Lung (tissue), 12 donors: ENCODE measurements around the gene FHL2. TPM values are rescaled to one million over a fixed set of nuclear protein-coding genes. Genes with fewer than 3 reads are reported as not detected.

Experiments used
- ATAC-seq: fragments of 200-7000 bp; cut with Tn5 transposase; one replicate; pipeline ENCODE4 v1.9.1; 2020; ENCODE audit warnings: moderate number of reproducible peaks; ENCODE audit not compliant: insufficient read depth, low FRiP score
- DNase-seq, 3 donors: peaks; one replicate each; pipeline ENCODE4 v3.0.0-alpha.2; 2013 to 2017
- H3K27ac ChIP-seq, 2 donors: one replicate each; pipeline ENCODE4 v1.5.1; 2013; ENCODE audit warnings: mild to moderate bottlenecking in 2 of 2, moderate library complexity in 2 of 2, control low read depth in 1 of 2, inconsistent platforms in 1 of 2, low read depth in 1 of 2, low read length in 1 of 2
- H3K27me3 ChIP-seq, 3 donors: one replicate each; pipeline ENCODE4 v1.5.1; 2013; ENCODE audit warnings: low read length in 2 of 3; ENCODE audit not compliant: control insufficient read depth in 3 of 3, insufficient read depth in 3 of 3
- H3K36me3 ChIP-seq, 4 donors: one replicate each; pipeline ENCODE4 v1.5.1; 2013; ENCODE audit warnings: low read length in 4 of 4, mild to moderate bottlenecking in 1 of 4, moderate library complexity in 1 of 4; ENCODE audit not compliant: control insufficient read depth in 4 of 4, insufficient read depth in 4 of 4
- H3K4me1 ChIP-seq, 5 donors: one replicate each; pipeline ENCODE4 v1.5.1; 2013; ENCODE audit warnings: low read length in 5 of 5, mild to moderate bottlenecking in 2 of 5, moderate library complexity in 1 of 5; ENCODE audit not compliant: control insufficient read depth in 5 of 5, insufficient read depth in 5 of 5
- H3K4me3 ChIP-seq: one replicate; pipeline ENCODE4 v1.5.1; 2013; ENCODE audit warnings: mild to moderate bottlenecking, control low read depth, moderate library complexity
- H3K9ac ChIP-seq, 2 donors: one replicate each; pipeline ENCODE4 v1.5.1; 2013; ENCODE audit warnings: low read length in 2 of 2, control low read depth in 1 of 2; ENCODE audit not compliant: insufficient read depth in 1 of 2
- H3K9me3 ChIP-seq, 4 donors: one replicate each; pipeline ENCODE4 v1.5.1; 2013; ENCODE audit warnings: low read length in 3 of 4, mild to moderate bottlenecking in 1 of 4, moderate library complexity in 1 of 4; ENCODE audit not compliant: control insufficient read depth in 4 of 4, insufficient read depth in 3 of 4
- WGBS, 2 donors: extraction: QIAGEN DNeasy Blood & Tissue Kit; methylation state at CpG; one replicate each; pipeline ENCODE4 v1.1.7; 2013; 5-methylcytosine and 5-hydroxymethylcytosine counted together
- polyA plus RNA-seq, 2 donors: library from polyadenylated mRNA; stranded (reverse); fragments of 200-250 nt; gene quantifications; one replicate each; pipeline ENCODE4 v1.2.1, GENCODE V29; 2013
- total RNA-seq, 2 donors: library from RNA; depleted of rRNA in 1 of 2; stranded (reverse); fragments of >200 nt in 1 of 2; gene quantifications; one replicate each; pipeline ENCODE4 v1.2.1, GENCODE V29; 2014 to 2021
- TF ChIP-seq, protein P1 (sequence below): IDR thresholded peaks from 2 replicates; pipeline ENCODE4 v1.5.1; 2012; ENCODE audit warnings: mild to moderate bottlenecking; ENCODE audit errors: control extremely low read depth, extremely low read depth
- donor health status: control.
- donor health status: control.
- donor health status: Bipolar disorder and iron deficiency.
- donor health status: healthy.
- donor health status: DM: yes; HTN: yes; CAD: no.

FHL2 gene
- total and polyA plus RNA-seq, 4 donors, result 6.6 to 12.8 (median 8.7) TPM

DNA sequence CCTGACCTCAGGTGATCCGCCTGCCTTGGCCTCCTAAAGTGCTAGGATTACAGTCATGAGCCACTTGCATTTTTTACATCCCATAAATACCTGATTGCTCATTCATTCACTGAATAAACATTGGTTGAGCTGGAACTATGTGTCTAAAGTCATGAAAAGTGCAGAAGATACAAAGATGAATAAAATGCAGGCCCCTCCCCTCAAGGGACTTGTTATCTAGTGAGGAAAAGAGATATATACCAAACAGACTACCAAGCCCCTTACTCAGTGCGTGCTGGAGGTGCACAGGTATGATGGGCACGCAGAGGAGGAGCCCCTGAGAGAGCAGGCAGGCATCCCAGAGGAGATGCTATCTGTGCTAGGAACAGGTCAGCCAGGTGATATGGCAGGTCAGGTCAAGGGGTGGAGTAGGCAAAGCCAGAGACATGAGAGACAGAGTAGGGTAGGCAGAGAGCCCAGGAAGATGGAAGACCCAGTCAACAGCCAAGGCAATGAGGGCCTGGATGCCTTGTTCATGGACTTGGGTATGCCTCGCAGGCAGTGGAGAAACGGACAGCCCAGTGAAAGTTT lies 7.7 kb downstream of the FHL2 start:
- no peak overlapping the region for H3K4me3 ChIP-seq
- H3K9me3 ChIP-seq, result no peaks in the 10 kb centered on the region
- H3K4me1 ChIP-seq, result peaks cover 0 to 21% (median 8%) of the 10 kb centered on the region in 5 donors
- H3K27me3 ChIP-seq, result peaks cover 0 to 10% (median 0%) of the 10 kb centered on the region in 3 donors
- H3K27ac ChIP-seq, result peak overlapping the region in 1 of 2 donors; percentile 76
- 92 to 94% methylated on average over 5 of the region's 5 CpGs for WGBS, 2 donors
- no peaks in the 10 kb centered on the region for H3K36me3 ChIP-seq
- H3K9ac ChIP-seq, result no peak overlapping the region
- DNase-seq, result no peak
- TF ChIP-seq, protein P1, sequence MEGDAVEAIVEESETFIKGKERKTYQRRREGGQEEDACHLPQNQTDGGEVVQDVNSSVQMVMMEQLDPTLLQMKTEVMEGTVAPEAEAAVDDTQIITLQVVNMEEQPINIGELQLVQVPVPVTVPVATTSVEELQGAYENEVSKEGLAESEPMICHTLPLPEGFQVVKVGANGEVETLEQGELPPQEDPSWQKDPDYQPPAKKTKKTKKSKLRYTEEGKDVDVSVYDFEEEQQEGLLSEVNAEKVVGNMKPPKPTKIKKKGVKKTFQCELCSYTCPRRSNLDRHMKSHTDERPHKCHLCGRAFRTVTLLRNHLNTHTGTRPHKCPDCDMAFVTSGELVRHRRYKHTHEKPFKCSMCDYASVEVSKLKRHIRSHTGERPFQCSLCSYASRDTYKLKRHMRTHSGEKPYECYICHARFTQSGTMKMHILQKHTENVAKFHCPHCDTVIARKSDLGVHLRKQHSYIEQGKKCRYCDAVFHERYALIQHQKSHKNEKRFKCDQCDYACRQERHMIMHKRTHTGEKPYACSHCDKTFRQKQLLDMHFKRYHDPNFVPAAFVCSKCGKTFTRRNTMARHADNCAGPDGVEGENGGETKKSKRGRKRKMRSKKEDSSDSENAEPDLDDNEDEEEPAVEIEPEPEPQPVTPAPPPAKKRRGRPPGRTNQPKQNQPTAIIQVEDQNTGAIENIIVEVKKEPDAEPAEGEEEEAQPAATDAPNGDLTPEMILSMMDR, result no peak
- ATAC-seq, result no peak

DNA sequence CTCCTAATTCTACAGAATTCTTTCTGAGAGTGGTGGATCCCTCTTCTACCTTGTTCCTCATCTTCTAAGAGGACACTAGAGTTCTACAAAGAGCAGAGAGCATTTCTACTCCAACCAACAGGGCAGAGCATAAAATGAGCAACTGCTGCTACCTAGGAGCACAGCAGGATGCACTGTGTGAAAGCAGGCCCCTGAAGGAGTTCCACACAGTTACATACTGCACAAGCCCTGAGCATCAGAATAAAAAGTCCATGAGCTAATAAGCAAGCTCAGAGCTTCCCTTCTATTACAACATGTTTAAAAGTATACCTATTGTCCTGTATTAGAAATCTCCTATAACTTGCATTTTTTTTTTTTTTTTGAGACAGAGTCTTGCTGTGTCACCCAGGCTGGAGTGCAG lies 8.4 kb downstream of the FHL2 start:
- TF ChIP-seq, protein P1, result no peak
- Histone ChIP-seq H3K4me1 (peaks cover 0 to 21% (median 8%) of the 10 kb centered on the region in 5 donors), H3K9me3 (no peaks in the 10 kb centered on the region), H3K27me3 (peaks cover 0 to 5% (median 0%) of the 10 kb centered on the region in 3 donors), H3K4me3 (no peak overlapping the region), H3K9ac (no peak overlapping the region), H3K27ac (peak overlapping the region in 1 of 2 donors; percentile 76), H3K36me3 (peaks cover 0 to 2% (median 0%) of the 10 kb centered on the region in 4 donors)
- no peak for ATAC-seq
- DNase-seq, result no peak

DNA sequence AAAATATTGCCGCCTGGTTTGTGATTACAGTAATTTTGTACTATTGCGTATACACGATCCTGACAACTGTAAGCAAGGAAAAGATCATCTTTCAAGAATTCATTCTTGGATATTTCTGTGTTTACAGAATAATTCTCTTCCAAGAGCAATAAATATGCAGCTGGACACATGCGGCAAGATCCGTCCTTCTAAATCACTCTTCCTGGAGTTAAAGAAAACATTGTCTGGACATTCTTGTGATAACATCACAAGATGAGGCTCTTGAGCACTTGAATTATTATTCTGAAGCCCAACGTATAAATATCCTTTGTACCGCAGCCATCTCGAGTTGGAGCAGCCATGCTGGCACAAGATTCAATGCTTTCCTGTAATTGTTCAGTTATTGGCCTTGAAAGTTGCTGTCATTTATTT lies 9.9 kb downstream of the FHL2 start:
- Histone ChIP-seq H3K36me3 (peaks cover 0 to 13% (median 0%) of the 10 kb centered on the region in 4 donors), H3K27me3 (no peaks in the 10 kb centered on the region), H3K4me1 (peaks cover 0 to 21% (median 7%) of the 10 kb centered on the region in 5 donors), H3K9ac (no peak overlapping the region), H3K27ac (peak overlapping the region in 1 of 2 donors; percentile 76), H3K9me3 (no peaks in the 10 kb centered on the region), H3K4me3 (no peak overlapping the region)
- peak; percentile 34 to 75 (median 66) for DNase-seq
- ATAC-seq, result no peak
- TF ChIP-seq, protein P1, result no peak
- 54 to 74% methylated on average over 8 of the region's 8 CpGs for WGBS, 2 donors

DNA sequence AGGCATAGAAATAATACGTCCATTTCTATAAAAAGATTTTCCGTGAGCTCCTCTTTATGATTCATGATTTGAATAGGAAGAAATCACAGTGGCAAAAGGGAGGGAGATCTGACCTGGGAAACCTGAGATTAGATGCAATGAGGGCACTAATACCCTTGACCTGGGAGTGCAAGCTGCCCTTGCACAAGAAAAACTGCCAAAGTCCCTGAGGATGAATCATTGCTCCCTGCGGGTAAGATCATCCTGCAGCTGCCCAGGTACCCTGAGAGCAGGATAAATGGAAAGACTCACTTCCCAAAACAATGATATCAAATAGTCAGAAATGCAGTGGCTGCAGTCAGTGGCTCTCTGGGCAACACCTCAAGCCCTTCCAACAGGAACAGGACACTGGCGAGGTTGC lies 11.6 kb downstream of the FHL2 start:
- Histone ChIP-seq H3K9me3 (no peaks in the 10 kb centered on the region), H3K27ac (peak overlapping the region in 1 of 2 donors; percentile 76), H3K9ac (no peak overlapping the region), H3K4me1 (peaks cover 0 to 24% (median 7%) of the 10 kb centered on the region in 5 donors), H3K4me3 (no peak overlapping the region), H3K36me3 (peaks cover 0 to 16% (median 0%) of the 10 kb centered on the region in 4 donors), H3K27me3 (no peaks in the 10 kb centered on the region)
- WGBS, 2 donors, result 87 to 91% methylated on average over 4 of the region's 4 CpGs
- DNase-seq (no peak), ATAC-seq (no peak)
- TF ChIP-seq, protein P1, result no peak
